Left colon (tissue), 2 donors: ENCODE data around the gene ATXN1. TPM values are rescaled to one million over a fixed set of nuclear protein-coding genes. Genes with fewer than 3 reads are reported as not detected.
"Not testable (repeated sequence)": the region's sequence is repeated elsewhere in the genome, so short reads cannot be mapped to it uniquely, and the experiment has no call there.

Experiments
- ATAC-seq: fragments of 200-7000 bp; cut with Tn5 transposase; one replicate; pipeline ENCODE4 v1.9.1; 2020; ENCODE audit warnings: mild to moderate bottlenecking, moderate library complexity
- DNase-seq, 2 donors: peaks; one replicate each; pipeline ENCODE4 v3.0.0-alpha.2; 2020
- intact Hi-C, 2 donors: fragments of 100-400 bp; cut with DNase I in 1 of 2; cut with micrococcal nuclease in 1 of 2; formaldehyde crosslinking; loops; one replicate each; pipeline versions ENCODE4 v1.11.2 to v1.14.0; 2022; cut with DNase I, micrococcal nuclease
- total RNA-seq, 2 donors: library from RNA; stranded (reverse); fragmentation: NEBNext Ultra II Directional; extraction: Animal tissue kit (Norgen Biotek cat#: 25700); gene quantifications; one replicate each; pipeline ENCODE4 v1.2.1, GENCODE V29; 2021
- donor health status: DM: no; HTN: no; CAD: no.
- donor health status: DM: yes; HTN: yes; CAD: no.

ATXN1 gene
- total RNA-seq, 2 donors from 2014 or later = 26.9 to 55.1 TPM

- intact Hi-C loops = no loop called here
- peak in 1 of 2 donors; percentile 50 for DNase-seq
- ATAC-seq = peak; percentile 88
These were observed 49.6 kb downstream of the ATXN1 start for GRCh38 chr6:16711546-16712254.

GRCh38 chr6:16706911-16707783, 54.1 kb downstream of the ATXN1 start:
- DNase-seq (no peak), ATAC-seq (no peak)
- intact Hi-C loops = no loop called here

- intact Hi-C loops, ATAC-seq, DNase-seq: not testable (repeated sequence)
These were observed 54.8 kb downstream of the ATXN1 start for GRCh38 chr6:16706491-16706890.

- intact Hi-C loops = no loop called here
- no peak for DNase-seq
- peak; percentile 30 for ATAC-seq
These were observed 55.2 kb downstream of the ATXN1 start for GRCh38 chr6:16706029-16706428.

GRCh38 chr6:16705081-16705993, 55.9 kb downstream of the ATXN1 start:
- ATAC-seq = no peak
- DNase-seq = no peak
- intact Hi-C loops = no loop called here

- intact Hi-C loops = no loop called here
- no peak for ATAC-seq
- DNase-seq = no peak
These were observed 56.7 kb downstream of the ATXN1 start for GRCh38 chr6:16704401-16705045.

- DNase-seq, intact Hi-C loops, ATAC-seq: not testable (repeated sequence)
These were observed 58.5 kb downstream of the ATXN1 start for GRCh38 chr6:16702627-16703378.

GRCh38 chr6:16700916-16701234, 60.4 kb downstream of the ATXN1 start:
- intact Hi-C loops = no loop called here
- no peak for ATAC-seq
- DNase-seq = no peak

- intact Hi-C loops = no loop called here
- DNase-seq (no peak), ATAC-seq (no peak)
These were observed 60.9 kb downstream of the ATXN1 start for GRCh38 chr6:16700202-16700915.

- no peak for ATAC-seq
- intact Hi-C loops = no loop called here
These were observed 62.0 kb downstream of the ATXN1 start for GRCh38 chr6:16698997-16699868.

GRCh38 chr6:16698162-16698533, 63.1 kb downstream of the ATXN1 start:
- DNase-seq = no peak
- intact Hi-C loops = no loop called here
- peak; percentile 67 for ATAC-seq

More at GRCh38 chr6:16698997-16699868, 62.0 kb downstream of the ATXN1 start:
- no peak for DNase-seq

- DNase-seq (no peak), ATAC-seq (no peak)
- intact Hi-C loops = no loop called here
These were observed 63.7 kb downstream of the ATXN1 start for GRCh38 chr6:16697437-16698161.

GRCh38 chr6:16696496-16696895, 64.8 kb downstream of the ATXN1 start:
- ATAC-seq = no peak
- intact Hi-C loops = no loop called here
- DNase-seq = no peak

- intact Hi-C loops = no loop called here
- DNase-seq = no peak
- ATAC-seq = no peak
These were observed 66.3 kb downstream of the ATXN1 start for GRCh38 chr6:16694781-16695578.

GRCh38 chr6:16691324-16691723, 69.9 kb downstream of the ATXN1 start:
- intact Hi-C loops = no loop called here
- ATAC-seq = no peak
- no peak for DNase-seq
